GM23248 (cell line): Measurements from ENCODE around the gene ZBTB7C. TPM values are rescaled to one million over a fixed set of nuclear protein-coding genes. Genes with fewer than 3 reads are reported as not detected.

ENCODE experiments used
- DNase-seq: peaks from one replicate; pipeline ENCODE4 v3.0.0-alpha.2; 2015
- H2AFZ ChIP-seq: fragments of 200-600 bp; sonication (generic); 2 replicates; pipeline ENCODE4 v1.6.1; 2016; ENCODE audit warnings: antibody characterized with exemption
- H3F3A ChIP-seq: fragments of 200-600 bp; sonication (generic); 2 replicates; pipeline ENCODE4 v1.6.1; 2016; ENCODE audit warnings: mild to moderate bottlenecking, antibody characterized with exemption, mixed run types; ENCODE audit not compliant: insufficient read depth
- H3K27ac ChIP-seq: fragments of 200-600 bp; sonication (generic); 2 replicates; pipeline ENCODE4 v1.5.1; 2016; ENCODE audit warnings: mild to moderate bottlenecking
- H3K27me3 ChIP-seq: fragments of 200-600 bp; sonication (generic); replicated peaks from 2 replicates; pipeline ENCODE4 v1.6.1; 2016; ENCODE audit warnings: mild to moderate bottlenecking; ENCODE audit not compliant: insufficient read depth
- H3K36me3 ChIP-seq: fragments of 200-600 bp; sonication (generic); 2 replicates; pipeline ENCODE4 v1.6.1; 2016; ENCODE audit warnings: low read depth, mild to moderate bottlenecking
- H3K4me1 ChIP-seq: fragments of 200-600 bp; sonication (generic); 2 replicates; pipeline ENCODE4 v1.6.1; 2016; ENCODE audit warnings: mild to moderate bottlenecking; ENCODE audit not compliant: insufficient read depth
- H3K4me2 ChIP-seq: fragments of 200-600 bp; sonication (generic); one replicate; pipeline ENCODE4 v1.6.1; 2016; ENCODE audit warnings: mild to moderate bottlenecking; ENCODE audit not compliant: unreplicated experiment
- H3K4me3 ChIP-seq: fragments of 200-600 bp; sonication (generic); 2 replicates; pipeline ENCODE4 v1.5.1; 2016; ENCODE audit warnings: mild to moderate bottlenecking
- H3K79me2 ChIP-seq: fragments of 200-600 bp; sonication (generic); 2 replicates; pipeline ENCODE4 v1.6.1; 2016; ENCODE audit warnings: mild to moderate bottlenecking; ENCODE audit not compliant: insufficient read depth
- H3K9ac ChIP-seq: fragments of 200-600 bp; sonication (generic); 2 replicates; pipeline ENCODE4 v1.6.1; 2016; ENCODE audit warnings: mild to moderate bottlenecking
- H3K9me2 ChIP-seq: fragments of 200-600 bp; sonication (generic); 2 replicates; pipeline ENCODE4 v1.6.1; 2016; ENCODE audit warnings: mixed run types, mild to moderate bottlenecking, moderate library complexity; ENCODE audit not compliant: insufficient read depth
- H3K9me3 ChIP-seq: fragments of 200-600 bp; sonication (generic); one replicate; pipeline ENCODE4 v1.6.1; 2017; ENCODE audit warnings: low read depth
- H4K20me1 ChIP-seq: fragments of 200-600 bp; sonication (generic); 2 replicates; pipeline ENCODE4 v1.6.0; 2016; ENCODE audit not compliant: insufficient read depth
- EZH2 ChIP-seq: fragments of 200-600 bp; sonication (generic); IDR thresholded peaks from 2 replicates; pipeline ENCODE4 v1.6.1; 2018; ENCODE audit warnings: antibody characterized with exemption, mild to moderate bottlenecking; ENCODE audit not compliant: insufficient read depth, poor library complexity, severe bottlenecking
- EZH2phosphoT487 ChIP-seq: fragments of 200-600 bp; sonication (generic); IDR thresholded peaks from 2 replicates; pipeline ENCODE4 v1.6.1; 2018; ENCODE audit warnings: antibody characterized with exemption, moderate library complexity, mild to moderate bottlenecking, low read depth; ENCODE audit not compliant: insufficient read depth
- WGBS, 2 experiments: methylation state at CpG; one replicate each; pipeline ENCODE4 v1.1.6; 2015 to 2017; ENCODE audit warnings: low lambda C conversion rate in 2 of 2, low coverage in 1 of 2; ENCODE audit errors: missing lambda C conversion rate in 2 of 2; 5-methylcytosine and 5-hydroxymethylcytosine counted together
- in situ Hi-C: fragments of 300-500 bp; cut with MboI; formaldehyde crosslinking; loops from 2 replicates; pipeline ENCODE4 v1.15.0; 2020
- polyA plus RNA-seq: library from polyadenylated mRNA; unstranded; fragments of >200 nt; fragmentation: Nextera tagmentation; extraction: Ambion mirVana; gene quantifications from 2 replicates; pipeline ENCODE4 v1.2.1, GENCODE V29; 2016
- total RNA-seq: library from RNA; depleted of rRNA; stranded (reverse); fragments of >200 nt; shearing (Covaris generic); gene quantifications from 2 replicates; pipeline ENCODE4 v1.2.3, GENCODE V29; 2014

Gene ZBTB7C
- total and polyA plus RNA-seq, 2 experiments from 2014 or later: not detected

DNA sequence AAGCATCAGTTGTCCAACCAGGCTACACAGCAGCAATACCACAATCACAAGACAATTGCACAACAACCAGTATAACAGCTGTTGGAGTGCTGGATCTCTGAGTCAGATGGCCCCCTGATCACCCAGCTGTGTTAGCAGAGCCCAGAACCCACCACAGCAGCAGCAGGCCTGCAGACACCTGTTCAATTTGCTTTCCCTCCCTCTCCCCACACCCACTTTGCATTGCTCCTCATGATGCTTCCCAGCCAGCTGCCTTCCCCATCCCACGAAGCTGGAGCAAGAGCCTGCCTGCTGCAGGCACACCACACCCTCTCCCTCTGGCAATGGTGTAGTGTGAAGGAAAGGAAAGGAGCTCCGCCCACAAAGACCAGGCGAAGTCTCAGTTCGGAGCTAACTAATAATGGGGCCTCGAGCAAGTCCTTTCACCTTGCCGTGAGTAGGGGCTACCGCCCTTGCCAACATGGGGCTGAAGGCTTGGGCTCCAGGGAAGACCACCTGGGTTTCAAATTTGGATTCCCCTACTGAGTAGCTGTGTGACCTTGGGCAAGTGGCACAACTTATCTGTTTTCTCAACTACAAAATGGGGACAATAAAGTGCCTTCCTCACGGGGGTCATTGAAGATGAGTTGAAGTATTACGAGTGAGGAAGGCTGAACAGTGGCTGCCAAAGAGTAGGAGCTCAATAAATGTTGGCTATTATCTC, 19.4 kb upstream of the ZBTB7C start:
- TF ChIP-seq EZH2: no peak
- no peak for TF ChIP-seq EZH2phosphoT487
- Histone ChIP-seq H3K79me2 (no peaks in the 10 kb centered on the region), H3K9me2 (no peaks in the 10 kb centered on the region), H3K27me3 (peaks cover 60% of the 10 kb centered on the region), H3K4me1 (no peaks in the 10 kb centered on the region), H3K27ac (no peak overlapping the region), H3K9me3 (no peaks in the 10 kb centered on the region), H3F3A (0 out of 2 replicates have a peak, but pooled peaks cover 4% of the 10 kb centered on the region), H4K20me1 (no peaks in the 10 kb centered on the region), H3K9ac (no peak overlapping the region), H3K36me3 (no peaks in the 10 kb centered on the region), H3K4me2 (no peak overlapping the region), H2AFZ (no peak overlapping the region), H3K4me3 (no peak overlapping the region)
- WGBS, 2 experiments: 36 to 41% methylated on average over 9 of the region's 9 CpGs
- no peak for DNase-seq
- in situ Hi-C loops: no loop called here

DNA sequence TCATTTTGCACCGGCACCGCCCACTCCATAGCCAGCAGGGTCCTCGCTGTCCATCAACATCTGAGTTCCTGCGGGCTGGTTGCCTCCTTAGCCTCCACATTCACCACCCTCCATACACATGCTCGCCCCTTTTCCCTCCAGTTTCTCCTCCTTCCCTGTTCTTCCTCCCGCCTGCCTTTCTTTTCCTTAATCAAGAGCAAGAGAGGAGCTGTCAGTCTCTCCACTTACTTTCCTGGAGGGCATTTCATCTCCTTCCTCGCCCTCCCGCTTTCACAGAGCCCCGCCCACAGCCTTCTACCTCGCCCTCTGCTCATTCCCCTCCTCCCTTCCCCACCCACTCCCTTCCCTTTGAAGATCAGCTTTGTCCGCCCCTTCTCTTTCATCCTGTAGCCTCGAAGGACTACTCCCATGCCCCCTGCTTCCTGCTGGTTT, 13.8 kb upstream of the ZBTB7C start:
- Histone ChIP-seq H3K4me3 (no peak overlapping the region), H3K79me2 (no peaks in the 10 kb centered on the region), H3K9ac (no peak overlapping the region), H3K9me2 (no peaks in the 10 kb centered on the region), H3K4me2 (no peak overlapping the region), H3F3A (no peaks in the 10 kb centered on the region), H2AFZ (no peak overlapping the region), H3K9me3 (no peaks in the 10 kb centered on the region), H3K36me3 (no peaks in the 10 kb centered on the region), H3K4me1 (no peaks in the 10 kb centered on the region), H3K27me3 (peaks cover 60% of the 10 kb centered on the region), H4K20me1 (no peaks in the 10 kb centered on the region), H3K27ac (no peak overlapping the region)
- in situ Hi-C loops: no loop called here
- WGBS, 2 experiments: 6 to 9% methylated on average over 11 to 12 of the region's 12 CpGs
- no peak for DNase-seq
- TF ChIP-seq EZH2phosphoT487: no peak
- no peak for TF ChIP-seq EZH2

DNA sequence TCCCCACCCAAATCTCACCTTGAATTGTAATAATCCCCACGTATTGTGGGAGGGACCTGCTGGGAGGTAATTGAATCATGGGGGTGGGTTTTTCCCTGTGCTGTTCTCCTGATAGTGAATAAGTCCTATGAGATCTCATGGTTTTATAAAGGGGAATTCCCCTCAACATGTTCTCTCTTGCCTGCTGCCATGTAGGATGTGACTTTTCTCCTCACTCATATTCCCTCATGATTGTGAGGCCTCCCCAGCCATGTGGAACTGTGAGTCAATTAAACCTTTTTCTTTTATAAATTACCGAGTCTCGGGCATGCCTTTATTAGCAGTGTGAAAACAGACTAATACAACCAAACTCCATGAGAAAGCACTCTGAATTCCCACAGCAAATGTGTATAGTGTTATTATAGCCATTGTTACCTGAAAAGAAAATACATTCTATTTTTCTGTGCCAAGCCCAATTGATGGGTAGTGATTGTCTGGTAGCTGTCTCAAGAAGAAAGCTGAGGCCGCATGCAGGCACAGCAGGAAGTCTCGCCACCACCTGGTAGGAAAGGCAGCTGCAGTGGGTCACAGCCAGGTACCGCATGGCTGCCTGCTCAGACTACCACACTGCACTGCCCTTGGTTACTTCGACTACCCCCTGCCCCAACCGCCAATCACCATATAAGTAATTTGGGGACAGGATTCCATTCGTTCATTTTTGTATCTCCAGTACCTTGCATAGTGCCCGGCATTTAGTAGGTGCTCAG, 10.3 kb upstream of the ZBTB7C start:
- Histone ChIP-seq H4K20me1 (no peaks in the 10 kb centered on the region), H3K9me3 (no peaks in the 10 kb centered on the region), H3K4me2 (no peak overlapping the region), H3K4me1 (no peaks in the 10 kb centered on the region), H3K9ac (no peak overlapping the region), H3K27me3 (peaks cover 48% of the 10 kb centered on the region), H2AFZ (no peak overlapping the region), H3K79me2 (no peaks in the 10 kb centered on the region), H3K27ac (no peak overlapping the region), H3K36me3 (no peaks in the 10 kb centered on the region), H3F3A (no peaks in the 10 kb centered on the region), H3K4me3 (no peak overlapping the region), H3K9me2 (no peaks in the 10 kb centered on the region)
- in situ Hi-C loops: no loop called here
- DNase-seq: no peak
- no peak for TF ChIP-seq EZH2
- TF ChIP-seq EZH2phosphoT487: no peak
- 79 to 81% methylated on average over 10 of the region's 10 CpGs for WGBS, 2 experiments

DNA sequence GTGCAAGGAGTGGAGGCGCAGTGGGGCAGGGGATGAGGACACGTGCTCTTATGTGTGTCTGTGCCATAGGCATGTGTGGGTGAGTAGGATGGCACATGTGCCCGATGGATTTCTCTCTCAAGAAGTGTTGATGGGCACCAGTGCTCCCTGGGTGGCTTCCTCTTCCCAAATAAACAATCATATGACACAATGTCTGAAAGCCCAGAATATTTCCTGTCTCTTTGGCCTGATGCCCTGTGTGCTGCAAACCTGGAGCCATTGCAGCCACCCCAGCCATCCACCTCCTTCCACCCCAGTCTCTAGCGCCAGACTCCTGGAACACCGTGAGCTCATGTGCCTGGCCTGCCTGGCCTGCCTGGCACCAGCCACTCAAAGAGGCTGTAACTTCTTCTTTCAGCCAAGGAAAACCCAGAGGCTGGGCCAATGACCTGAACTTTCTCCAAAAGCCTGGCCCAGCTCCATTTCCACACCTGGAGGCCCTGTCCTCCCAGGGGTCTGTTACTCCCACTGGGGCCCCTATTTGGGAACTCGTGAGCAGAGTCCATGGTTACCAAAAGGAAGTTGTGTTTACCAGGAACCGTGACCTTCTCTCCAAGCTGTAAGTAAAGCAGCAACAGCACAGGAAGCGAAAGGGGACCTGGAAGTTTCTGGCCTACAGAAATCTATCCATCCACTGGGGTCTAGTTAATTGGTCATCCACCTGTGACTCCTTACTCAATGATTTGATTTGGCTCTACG, 9.5 kb upstream of the ZBTB7C start:
- Histone ChIP-seq H3K9ac (no peak overlapping the region), H3K27ac (no peak overlapping the region), H3K4me2 (no peak overlapping the region), H2AFZ (no peak overlapping the region), H3K9me2 (no peaks in the 10 kb centered on the region), H3K27me3 (peaks cover 41% of the 10 kb centered on the region), H3K9me3 (no peaks in the 10 kb centered on the region), H3K79me2 (no peaks in the 10 kb centered on the region), H3K4me1 (no peaks in the 10 kb centered on the region), H3K36me3 (no peaks in the 10 kb centered on the region), H4K20me1 (no peaks in the 10 kb centered on the region), H3F3A (no peaks in the 10 kb centered on the region), H3K4me3 (no peak overlapping the region)
- WGBS, 2 experiments: 72 to 79% methylated on average over 9 of the region's 9 CpGs
- no peak for TF ChIP-seq EZH2phosphoT487
- TF ChIP-seq EZH2: no peak
- no peak for DNase-seq
- in situ Hi-C loops: no loop called here
